Kidney (tissue), 14 donors: ENCODE results near the gene CAPNS1. TPM values are rescaled to one million over a fixed set of nuclear protein-coding genes. Genes with fewer than 3 reads are reported as not detected.

Source experiments
- DNase-seq, 5 donors: peaks; one replicate each; pipeline ENCODE4 v3.0.0-alpha.2; 2013 to 2020
- FAIRE-seq: peaks from 2 replicates; lab custom pipeline; 2012; peaks lifted over from hg19 to GRCh38; lab: Jason Lieb, UNC
- H3K27ac ChIP-seq, 2 donors: one replicate each; pipeline ENCODE4 v1.7.0; 2013; ENCODE audit warnings: low read depth in 2 of 2, low read length in 2 of 2, inconsistent platforms in 1 of 2
- H3K27me3 ChIP-seq: one replicate; pipeline ENCODE4 v1.7.1; 2013; ENCODE audit warnings: low read length, inconsistent platforms; ENCODE audit not compliant: control insufficient read depth, insufficient read depth
- H3K36me3 ChIP-seq, 3 donors: one replicate each; pipeline versions ENCODE4 v1.7.0 to v1.7.1; 2013; ENCODE audit warnings: low read length in 3 of 3, control low read depth in 1 of 3, inconsistent platforms in 1 of 3; ENCODE audit not compliant: insufficient read depth in 3 of 3, control insufficient read depth in 2 of 3
- H3K4me1 ChIP-seq, 3 donors: one replicate each; pipeline versions ENCODE4 v1.7.0 to v1.7.1; 2013; ENCODE audit warnings: low read length in 3 of 3, inconsistent platforms in 1 of 3, low read depth in 1 of 3; ENCODE audit not compliant: control insufficient read depth in 2 of 3, insufficient read depth in 2 of 3
- H3K4me3 ChIP-seq, 3 donors: one replicate each; pipeline versions ENCODE4 v1.7.0 to v1.8.1; 2013; ENCODE audit warnings: low read length in 3 of 3, control low read depth in 1 of 3, inconsistent platforms in 1 of 3
- H3K9ac ChIP-seq, 3 donors: one replicate each; pipeline versions ENCODE4 v1.7.0 to v1.7.1; 2013; ENCODE audit warnings: low read length in 3 of 3, control low read depth in 1 of 3, inconsistent platforms in 1 of 3
- H3K9me3 ChIP-seq, 3 donors: one replicate each; pipeline versions ENCODE4 v1.7.0 to v1.7.1; 2013; ENCODE audit warnings: low read length in 3 of 3, control low read depth in 1 of 3, inconsistent platforms in 1 of 3; ENCODE audit not compliant: control insufficient read depth in 2 of 3, insufficient read depth in 1 of 3
- CTCF ChIP-seq: IDR thresholded peaks from 3 replicates; pipeline ENCODE4 v1.5.1; 2012; ENCODE audit warnings: mild to moderate bottlenecking, moderate library complexity, borderline replicate concordance; ENCODE audit not compliant: insufficient read depth; ENCODE audit errors: extremely low read depth
- intact Hi-C: fragments of 100-400 bp; cut with DNase I; formaldehyde crosslinking; loops from one replicate; pipeline ENCODE4 v1.11.1; 2022
- polyA plus RNA-seq: library from polyadenylated mRNA; stranded (reverse); fragments of 350-450 nt; fragmentation: Illumina TruSeq; extraction: RNeasy Lipid Tissue Mini Kit (QIAGEN cat#74804); gene quantifications from one replicate; pipeline ENCODE4 v1.2.3, GENCODE V29; 2014; ENCODE audit warnings: low read depth, low replicate concordance; ENCODE audit not compliant: insufficient read depth
- total RNA-seq: library from RNA; stranded (reverse); fragmentation: NEBNext Ultra II Directional; extraction: Animal tissue kit (Norgen Biotek cat#: 25700); gene quantifications from one replicate; pipeline ENCODE4 v1.2.1, GENCODE V29; 2021
- donor health status: control.
- donor health status: control.
- donor health status: control.
- donor health status: control.
- donor health status: control.
- donor health status: DM: yes; HTN: yes; CAD: no.
- donor health status: Normal renal cell carcinoma (clear cell type).

CAPNS1 gene
- total and polyA plus RNA-seq, 2 donors from 2014 or later: 861 to 1,098 TPM

DNA sequence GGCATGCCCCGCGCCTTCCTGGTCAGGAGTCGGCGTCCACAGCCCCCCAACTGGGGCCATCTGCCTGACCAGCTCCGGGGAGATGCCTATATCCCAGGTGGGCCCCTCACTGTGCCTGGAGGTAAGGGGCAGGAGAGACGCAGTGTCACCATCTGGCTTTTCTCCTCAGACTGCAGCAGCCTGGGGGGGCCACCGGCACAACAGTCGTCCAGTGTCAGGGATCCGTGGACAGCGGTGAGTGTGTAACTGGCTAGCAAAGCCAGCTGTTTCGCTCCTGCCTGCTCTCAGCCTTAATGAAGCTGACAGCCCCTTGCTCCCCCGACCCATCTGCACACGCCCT, 28.7 kb upstream of the CAPNS1 start:
- Histone ChIP-seq H3K9ac (no peak overlapping the region), H3K36me3 (peaks cover 0 to 13% (median 0%) of the 10 kb centered on the region in 3 donors), H3K27ac (no peak overlapping the region), H3K27me3 (no peaks in the 10 kb centered on the region), H3K9me3 (no peaks in the 10 kb centered on the region), H3K4me3 (no peak overlapping the region), H3K4me1 (peaks cover 0 to 14% (median 2%) of the 10 kb centered on the region in 3 donors)
- TF ChIP-seq CTCF: no peak
- intact Hi-C loops: no loop called here
- FAIRE-seq: no peak
- DNase-seq: no peak

DNA sequence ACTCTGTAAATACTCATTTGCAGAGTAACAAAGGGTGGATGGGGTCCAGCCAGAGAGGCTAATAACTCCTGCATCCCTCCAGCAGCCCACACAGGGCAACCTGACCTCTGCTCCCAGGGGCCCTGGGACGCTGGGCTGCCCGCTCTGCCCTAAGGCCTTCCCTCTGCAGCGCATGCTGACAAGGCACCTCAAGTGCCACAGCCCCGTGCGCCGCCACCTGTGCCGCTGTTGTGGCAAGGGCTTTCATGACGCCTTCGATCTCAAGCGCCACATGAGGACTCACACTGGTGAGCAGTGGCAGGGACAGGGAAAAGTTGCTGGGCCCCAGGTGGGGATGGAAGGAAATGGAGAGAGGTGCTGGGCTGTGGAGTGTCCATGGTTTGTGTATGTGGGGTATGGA, 27.2 kb upstream of the CAPNS1 start:
- H3K4me1 ChIP-seq: peaks cover 0 to 18% (median 4%) of the 10 kb centered on the region in 3 donors
- no peak overlapping the region for H3K4me3 ChIP-seq
- no peak overlapping the region for H3K9ac ChIP-seq
- DNase-seq (no peak), FAIRE-seq (no peak)
- peaks cover 0 to 14% (median 2%) of the 10 kb centered on the region in 3 donors for H3K36me3 ChIP-seq
- intact Hi-C loops: no loop called here
- no peaks in the 10 kb centered on the region for H3K9me3 ChIP-seq
- H3K27me3 ChIP-seq: no peaks in the 10 kb centered on the region
- no peak for TF ChIP-seq CTCF
- no peak overlapping the region for H3K27ac ChIP-seq

DNA sequence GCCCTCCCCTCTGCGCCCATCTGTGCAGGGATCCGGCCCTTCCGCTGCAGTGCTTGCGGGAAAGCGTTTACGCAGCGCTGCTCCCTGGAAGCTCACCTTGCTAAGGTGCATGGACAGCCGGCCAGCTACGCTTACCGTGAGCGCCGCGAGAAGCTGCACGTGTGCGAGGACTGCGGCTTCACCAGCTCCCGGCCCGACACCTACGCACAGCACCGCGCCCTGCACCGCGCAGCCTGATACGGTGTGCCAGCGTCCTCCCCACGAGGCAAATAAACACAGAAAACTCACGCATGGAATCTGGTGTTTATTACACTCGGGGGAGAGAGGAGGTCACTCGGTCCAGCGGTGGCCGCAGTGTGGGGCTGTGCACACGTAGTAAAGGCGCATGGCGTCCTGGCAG, 26.4 kb upstream of the CAPNS1 start:
- H3K27ac ChIP-seq: no peak overlapping the region

More for the DNA sequence above, 26.4 kb upstream of the CAPNS1 start:
- peak overlapping the region in 2 of 3 donors; percentile 89 to 98 for H3K4me3 ChIP-seq
- intact Hi-C loops: no loop called here
- H3K27me3 ChIP-seq: no peaks in the 10 kb centered on the region
- H3K36me3 ChIP-seq: peaks cover 2 to 17% (median 3%) of the 10 kb centered on the region in 3 donors
- TF ChIP-seq CTCF: no peak
- peak overlapping the region in 1 of 3 donors; percentile 98 for H3K9ac ChIP-seq
- no peaks in the 10 kb centered on the region for H3K9me3 ChIP-seq
- FAIRE-seq (no peak), DNase-seq (no peak)
- peaks cover 0 to 18% (median 4%) of the 10 kb centered on the region in 3 donors for H3K4me1 ChIP-seq
